Panc1 (cell line): ENCODE measurements around the gene SLC9A3. TPM values are rescaled to one million over a fixed set of nuclear protein-coding genes. Genes with fewer than 3 reads are reported as not detected.

Experiments
- ATAC-seq: fragments of 200-7000 bp; cut with Tn5 transposase; 2 replicates; pipeline ENCODE4 v1.9.1; 2020; ENCODE audit warnings: mild to moderate bottlenecking, moderate library complexity
- BruUV-seq: library from RNA; stranded (reverse); fragments of 400-500 nt; replicated peaks from 2 replicates; lab custom pipeline; 2021; lab: Mats Ljungman, UMichigan
- CTCF ChIA-PET: fragments of 300-600 bp; sonication (Branson Sonifier 250); formaldehyde crosslinking; loops from one replicate; lab custom pipeline; 2022; ENCODE audit warnings: antibody characterized with exemption; lab: Charles Lee
- POLR2A ChIA-PET: fragments of 300-600 bp; sonication (Branson Sonifier 250); formaldehyde crosslinking; loops from one replicate; lab custom pipeline; 2022; ENCODE audit warnings: antibody characterized with exemption; lab: Charles Lee
- DNase-seq: peaks from one replicate; pipeline ENCODE4 v3.0.0-alpha.2; 2010; ENCODE audit warnings: low read depth, low spot score
- H3K27ac ChIP-seq: 2 replicates; pipeline ENCODE4 v1.5.1; 2011; ENCODE audit warnings: mild to moderate bottlenecking, low read length, inconsistent platforms
- H3K27me3 ChIP-seq: fragments of 200-500 bp; sonication (Bioruptor generic); 2 replicates; pipeline ENCODE4 v1.6.0; 2014; ENCODE audit warnings: low read length, inconsistent platforms; ENCODE audit not compliant: control insufficient read depth, insufficient read depth
- H3K36me3 ChIP-seq: fragments of 200-500 bp; sonication (Bioruptor generic); 2 replicates; pipeline ENCODE4 v1.5.1; 2014; ENCODE audit warnings: inconsistent platforms, mild to moderate bottlenecking, low read length, moderate library complexity; ENCODE audit not compliant: control insufficient read depth, insufficient read depth
- H3K4me1 ChIP-seq: 2 replicates; pipeline ENCODE4 v1.5.1; 2011; ENCODE audit warnings: inconsistent platforms, mild to moderate bottlenecking, low read length, moderate library complexity; ENCODE audit not compliant: control insufficient read depth, insufficient read depth
- H3K4me3 ChIP-seq, 2 experiments: 2 replicates each; pipeline ENCODE4 v1.5.1; 2011 to 2012; ENCODE audit warnings: low read depth in 2 of 2, low read length in 2 of 2, mild to moderate bottlenecking in 2 of 2, inconsistent platforms in 1 of 2, moderate library complexity in 1 of 2
- H3K9me3 ChIP-seq: fragments of 200-500 bp; sonication (Bioruptor generic); 2 replicates; pipeline ENCODE4 v1.5.1; 2014; ENCODE audit warnings: low read depth, mild to moderate bottlenecking, inconsistent platforms, low read length, moderate library complexity; ENCODE audit not compliant: control insufficient read depth, insufficient read depth
- POLR2AphosphoS5 ChIP-seq: IDR thresholded peaks from 2 replicates; pipeline ENCODE4 v1.6.1; 2012; ENCODE audit warnings: mild to moderate bottlenecking, low read depth, low read length, moderate library complexity
- SIN3A ChIP-seq: IDR thresholded peaks from 2 replicates; pipeline ENCODE4 v1.6.1; 2012; ENCODE audit warnings: low read depth, mild to moderate bottlenecking, low read length, moderate library complexity, borderline replicate concordance; ENCODE audit not compliant: insufficient read depth
- TCF7L2 ChIP-seq: IDR thresholded peaks from 2 replicates; pipeline ENCODE4 v1.6.1; 2011; ENCODE audit warnings: mild to moderate bottlenecking, low read depth, low read length, inconsistent platforms
- in situ Hi-C: cut with HindIII; loops from 2 replicates; pipeline ENCODE4 v1.10.0; 2016; ENCODE audit warnings: low sequenced_read_pairs, low pct_unique_long_range_greater_than_20kb
- intact Hi-C: fragments of 100-400 bp; cut with micrococcal nuclease; formaldehyde crosslinking; loops from one replicate; pipeline ENCODE4 v1.10.0; 2022; ENCODE audit not compliant: unreplicated experiment
- total RNA-seq: library from RNA; stranded (reverse); gene quantifications from one replicate; pipeline ENCODE4 v1.2.1, GENCODE V29; 2021; ENCODE audit not compliant: unreplicated experiment
- TF ChIP-seq, protein P1 (sequence below), 2 experiments: IDR thresholded peaks; 2 replicates each; pipeline ENCODE4 v1.6.1; 2011 to 2012; ENCODE audit warnings: low read depth in 2 of 2, control low read depth in 1 of 2, low read length in 1 of 2, mild to moderate bottlenecking in 1 of 2, moderate library complexity in 1 of 2; ENCODE audit not compliant: insufficient read depth in 1 of 2
- TF ChIP-seq, protein P2 (sequence below): fragments of 450-650 bp; IDR thresholded peaks from 2 replicates; pipeline ENCODE4 v1.5.1; 2017; ENCODE audit warnings: mild to moderate bottlenecking

The SLC9A3 gene
- total RNA-seq, 1 experiment from 2014 or later = 2.0 TPM

DNA sequence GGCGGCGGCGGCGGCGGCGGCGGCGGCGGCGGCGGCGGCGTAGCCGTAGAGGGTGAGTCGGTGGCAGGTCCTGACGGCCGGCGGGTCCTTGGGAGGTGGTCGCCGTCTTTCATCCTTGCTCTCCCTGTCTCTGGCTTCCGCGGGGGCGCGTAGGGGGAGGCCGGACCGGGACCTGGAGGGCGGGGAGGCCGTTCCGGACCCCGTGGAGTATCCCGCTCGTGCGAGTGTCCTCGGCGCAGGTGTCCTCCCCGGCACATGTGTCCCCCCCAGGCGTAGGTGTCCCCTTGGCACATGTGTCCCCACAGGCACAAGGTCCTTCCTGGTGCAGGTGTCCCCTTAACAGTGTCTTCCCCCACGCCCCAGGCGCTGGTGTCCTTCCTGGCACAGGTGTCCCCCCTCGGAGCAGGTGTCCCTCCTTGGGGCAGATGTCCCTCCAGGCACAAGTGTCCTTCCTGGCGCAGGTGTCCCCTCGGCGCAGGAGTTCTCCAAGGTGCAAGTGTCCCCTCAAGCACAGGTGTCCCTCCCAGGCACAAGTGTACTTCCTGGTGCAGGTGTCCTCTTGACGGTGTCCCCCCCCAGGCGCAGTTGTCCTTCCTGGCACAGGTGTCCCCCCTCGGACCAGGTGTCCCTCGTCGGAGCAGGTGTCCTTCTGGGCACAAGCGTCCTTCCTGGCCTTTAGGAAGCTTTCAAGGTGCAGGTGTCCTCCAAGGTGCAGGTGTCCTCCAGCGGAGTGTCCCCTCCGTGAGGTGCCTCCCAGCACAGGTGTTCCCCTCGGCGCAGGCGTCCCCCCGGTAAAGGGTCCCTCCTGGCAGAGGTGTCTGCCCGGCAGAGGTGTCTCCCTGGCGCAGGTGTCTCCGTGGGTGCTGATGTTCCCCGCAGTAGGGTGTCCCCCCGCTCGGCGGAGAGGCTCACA is 80.8 kb downstream of the SLC9A3 start:
- Histone ChIP-seq H3K27ac (peak overlapping the region; percentile 90), H3K27me3 (no peaks in the 10 kb centered on the region), H3K9me3 (no peaks in the 10 kb centered on the region), H3K4me3 (peak overlapping the region; percentile 99), H3K36me3 (peaks cover 6% of the 10 kb centered on the region; the same call in 1 of the 2 replicates), H3K4me1 (peaks cover 13% of the 10 kb centered on the region)
- BruUV-seq = no TSS peak
- DNase-seq (no peak), ATAC-seq (peak; percentile 42)
- TF ChIP-seq POLR2AphosphoS5 (no peak), SIN3A (no peak), TCF7L2 (no peak)
- TF ChIP-seq, protein P1, sequence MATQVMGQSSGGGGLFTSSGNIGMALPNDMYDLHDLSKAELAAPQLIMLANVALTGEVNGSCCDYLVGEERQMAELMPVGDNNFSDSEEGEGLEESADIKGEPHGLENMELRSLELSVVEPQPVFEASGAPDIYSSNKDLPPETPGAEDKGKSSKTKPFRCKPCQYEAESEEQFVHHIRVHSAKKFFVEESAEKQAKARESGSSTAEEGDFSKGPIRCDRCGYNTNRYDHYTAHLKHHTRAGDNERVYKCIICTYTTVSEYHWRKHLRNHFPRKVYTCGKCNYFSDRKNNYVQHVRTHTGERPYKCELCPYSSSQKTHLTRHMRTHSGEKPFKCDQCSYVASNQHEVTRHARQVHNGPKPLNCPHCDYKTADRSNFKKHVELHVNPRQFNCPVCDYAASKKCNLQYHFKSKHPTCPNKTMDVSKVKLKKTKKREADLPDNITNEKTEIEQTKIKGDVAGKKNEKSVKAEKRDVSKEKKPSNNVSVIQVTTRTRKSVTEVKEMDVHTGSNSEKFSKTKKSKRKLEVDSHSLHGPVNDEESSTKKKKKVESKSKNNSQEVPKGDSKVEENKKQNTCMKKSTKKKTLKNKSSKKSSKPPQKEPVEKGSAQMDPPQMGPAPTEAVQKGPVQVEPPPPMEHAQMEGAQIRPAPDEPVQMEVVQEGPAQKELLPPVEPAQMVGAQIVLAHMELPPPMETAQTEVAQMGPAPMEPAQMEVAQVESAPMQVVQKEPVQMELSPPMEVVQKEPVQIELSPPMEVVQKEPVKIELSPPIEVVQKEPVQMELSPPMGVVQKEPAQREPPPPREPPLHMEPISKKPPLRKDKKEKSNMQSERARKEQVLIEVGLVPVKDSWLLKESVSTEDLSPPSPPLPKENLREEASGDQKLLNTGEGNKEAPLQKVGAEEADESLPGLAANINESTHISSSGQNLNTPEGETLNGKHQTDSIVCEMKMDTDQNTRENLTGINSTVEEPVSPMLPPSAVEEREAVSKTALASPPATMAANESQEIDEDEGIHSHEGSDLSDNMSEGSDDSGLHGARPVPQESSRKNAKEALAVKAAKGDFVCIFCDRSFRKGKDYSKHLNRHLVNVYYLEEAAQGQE (IDR thresholded peaks at IDR 0.05; ENCODE audit: insufficient read depth in 1 of 2, low read depth in 2 of 2, low read length in 1 of 2) = no peak
- TF ChIP-seq, protein P2, sequence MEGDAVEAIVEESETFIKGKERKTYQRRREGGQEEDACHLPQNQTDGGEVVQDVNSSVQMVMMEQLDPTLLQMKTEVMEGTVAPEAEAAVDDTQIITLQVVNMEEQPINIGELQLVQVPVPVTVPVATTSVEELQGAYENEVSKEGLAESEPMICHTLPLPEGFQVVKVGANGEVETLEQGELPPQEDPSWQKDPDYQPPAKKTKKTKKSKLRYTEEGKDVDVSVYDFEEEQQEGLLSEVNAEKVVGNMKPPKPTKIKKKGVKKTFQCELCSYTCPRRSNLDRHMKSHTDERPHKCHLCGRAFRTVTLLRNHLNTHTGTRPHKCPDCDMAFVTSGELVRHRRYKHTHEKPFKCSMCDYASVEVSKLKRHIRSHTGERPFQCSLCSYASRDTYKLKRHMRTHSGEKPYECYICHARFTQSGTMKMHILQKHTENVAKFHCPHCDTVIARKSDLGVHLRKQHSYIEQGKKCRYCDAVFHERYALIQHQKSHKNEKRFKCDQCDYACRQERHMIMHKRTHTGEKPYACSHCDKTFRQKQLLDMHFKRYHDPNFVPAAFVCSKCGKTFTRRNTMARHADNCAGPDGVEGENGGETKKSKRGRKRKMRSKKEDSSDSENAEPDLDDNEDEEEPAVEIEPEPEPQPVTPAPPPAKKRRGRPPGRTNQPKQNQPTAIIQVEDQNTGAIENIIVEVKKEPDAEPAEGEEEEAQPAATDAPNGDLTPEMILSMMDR = no peak
- in situ Hi-C loops = no loop called here
- CTCF ChIA-PET = no interaction called here
- intact Hi-C loops = no loop called here
- POLR2A ChIA-PET = no interaction called here

DNA sequence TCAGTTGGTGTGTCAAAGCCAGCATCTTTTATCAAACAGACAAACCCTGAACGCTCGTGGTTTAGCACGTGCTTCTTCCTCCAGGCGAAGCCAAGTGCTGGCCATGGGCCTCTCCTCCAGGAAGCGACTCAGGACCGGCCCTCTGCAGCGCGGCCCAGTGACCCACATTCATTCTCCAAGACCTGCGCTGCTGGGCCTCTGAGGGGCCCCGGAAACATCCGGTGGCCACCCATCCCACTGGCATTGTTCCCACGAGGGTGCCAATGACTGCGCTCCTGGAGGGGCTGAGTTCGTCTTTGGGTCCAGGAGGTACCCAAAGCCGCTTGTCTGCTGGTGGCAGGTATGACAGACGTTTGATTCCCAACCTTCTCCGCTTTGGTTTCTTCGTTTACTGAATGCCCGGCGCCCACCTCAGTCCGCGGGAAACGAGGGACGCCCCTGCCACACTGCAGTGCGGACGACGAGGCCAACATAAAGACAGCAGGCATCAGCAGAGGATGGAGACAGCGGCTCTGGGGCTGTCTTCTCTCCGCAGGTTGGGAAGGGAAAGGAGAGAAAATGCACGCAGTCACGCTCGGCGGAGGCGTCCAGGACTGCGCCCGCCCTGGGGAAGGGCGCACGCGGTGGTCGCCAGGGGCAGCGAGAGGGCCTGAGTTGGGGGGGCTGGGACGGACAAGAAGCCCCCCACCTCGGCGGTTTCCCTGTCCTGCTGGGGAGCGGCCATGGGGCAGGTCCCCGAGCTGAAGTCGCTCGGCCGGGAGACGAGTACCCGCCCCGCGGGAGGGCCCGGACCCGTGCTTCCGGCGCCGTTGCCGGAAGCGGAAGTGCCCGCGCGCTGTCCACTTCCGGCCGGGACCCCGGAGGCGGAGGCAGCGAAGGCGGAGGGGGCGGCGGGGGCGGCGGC is 81.7 kb downstream of the SLC9A3 start, which contains the start of gene EXOC3:
TSS of gene EXOC3 (plus strand) at position 842 of the 904 bp plus-strand sequence. CDS start 3,030 bp downstream, outside the sequence.
- peaks cover 1% of the 10 kb centered on the region; the same call in 1 of the 2 replicates for H3K36me3 ChIP-seq
- BruUV-seq = TSS peak; percentile 97
- H3K27me3 ChIP-seq = no peaks in the 10 kb centered on the region
- H3K4me3 ChIP-seq = peak within 1 kb of the TSS; percentile 99
- POLR2A ChIA-PET = no interaction called here
- no peak for DNase-seq
- CTCF ChIA-PET = no interaction called here
- intact Hi-C loops = no loop called here
- ATAC-seq = peak; percentile 97
- TF ChIP-seq TCF7L2 = no peak
- TF ChIP-seq, protein P1 (IDR thresholded peaks at IDR 0.05; ENCODE audit: insufficient read depth in 1 of 2, low read depth in 2 of 2, low read length in 1 of 2) = peak in 1 of 2 experiments; percentile 75; a peak in 2 of 4 replicates
- peak; percentile 90; the same call in 1 of the 2 replicates for TF ChIP-seq SIN3A
- TF ChIP-seq POLR2AphosphoS5 = peak; percentile 91
- TF ChIP-seq, protein P2 = no peak
- no peaks in the 10 kb centered on the region for H3K9me3 ChIP-seq
- H3K4me1 ChIP-seq = peaks cover 13% of the 10 kb centered on the region
- peak within 1 kb of the TSS; percentile 93 for H3K27ac ChIP-seq
- in situ Hi-C loops = no loop called here
